ENCODE results near the gene SLC29A3.

Gene SLC29A3

GRCh38 chr10:71325267-71325666 is 6.2 kb downstream of the SLC29A3 start:
- DNase-seq, result no peak

DNA sequence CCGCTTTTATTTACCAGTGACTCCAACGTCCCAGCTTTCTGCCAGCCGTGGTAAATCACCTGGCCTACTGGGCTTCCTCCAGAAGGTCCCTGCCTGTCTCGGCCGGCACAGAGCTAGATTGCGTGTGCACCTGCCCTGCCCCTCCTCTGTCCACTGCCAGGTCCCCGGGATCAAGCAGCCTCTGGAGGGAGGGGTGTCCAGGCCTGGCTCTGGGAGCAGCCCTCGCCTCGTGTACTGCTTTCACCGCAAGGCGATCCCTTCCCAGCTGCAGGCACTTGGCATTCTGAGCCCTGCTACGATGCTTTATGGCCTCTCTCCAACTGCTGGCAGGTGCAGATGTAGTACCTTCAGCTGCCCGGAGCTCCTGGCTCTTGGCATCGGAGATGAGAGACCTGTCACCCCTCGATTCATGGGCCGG is 7.4 kb downstream of the SLC29A3 start:
- DNase-seq, result no peak

GRCh38 chr10:71330789-71331404 is 11.8 kb downstream of the SLC29A3 start:
- no peak for DNase-seq

DNA sequence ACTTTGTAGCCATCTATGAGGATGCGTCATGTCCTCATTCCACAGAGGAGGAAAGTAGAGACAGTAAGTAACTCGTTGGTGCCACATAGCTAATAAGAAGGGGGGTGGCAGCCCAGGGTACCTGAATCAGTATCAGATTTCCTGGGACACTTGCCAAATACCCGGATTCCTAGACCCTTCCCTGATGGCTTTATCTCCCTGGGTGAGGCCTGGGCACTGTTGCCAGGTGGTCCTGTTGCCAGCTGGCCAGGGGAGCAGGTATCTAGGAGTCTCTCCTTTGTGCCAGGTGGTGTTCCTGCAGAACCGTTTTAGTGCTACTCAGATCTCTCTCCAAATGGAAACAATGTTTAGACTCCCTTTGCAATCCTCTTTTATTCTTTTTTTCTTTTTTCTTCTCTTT is 12.7 kb downstream of the SLC29A3 start:
- no peak for DNase-seq

DNA sequence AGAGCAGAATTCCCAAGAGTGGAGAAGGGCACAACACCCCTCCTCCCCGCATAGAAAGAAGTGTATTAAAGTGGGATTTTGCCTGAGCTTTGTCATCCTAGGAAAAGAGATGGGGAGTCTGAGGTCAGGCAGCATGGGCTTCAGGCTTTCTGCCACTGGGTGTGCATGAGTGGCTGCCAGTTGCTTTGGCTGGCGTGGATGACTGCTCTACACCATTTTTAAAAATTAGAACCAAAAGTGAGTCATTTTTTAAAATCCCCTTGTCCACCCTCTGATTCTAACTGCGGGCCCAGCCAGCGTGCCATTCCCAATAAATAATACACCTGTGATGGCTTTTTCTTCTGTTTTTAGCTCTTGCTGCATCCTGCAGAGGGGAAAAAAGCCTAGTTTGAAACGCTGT is 13.4 kb downstream of the SLC29A3 start:
- no peak for DNase-seq

DNA sequence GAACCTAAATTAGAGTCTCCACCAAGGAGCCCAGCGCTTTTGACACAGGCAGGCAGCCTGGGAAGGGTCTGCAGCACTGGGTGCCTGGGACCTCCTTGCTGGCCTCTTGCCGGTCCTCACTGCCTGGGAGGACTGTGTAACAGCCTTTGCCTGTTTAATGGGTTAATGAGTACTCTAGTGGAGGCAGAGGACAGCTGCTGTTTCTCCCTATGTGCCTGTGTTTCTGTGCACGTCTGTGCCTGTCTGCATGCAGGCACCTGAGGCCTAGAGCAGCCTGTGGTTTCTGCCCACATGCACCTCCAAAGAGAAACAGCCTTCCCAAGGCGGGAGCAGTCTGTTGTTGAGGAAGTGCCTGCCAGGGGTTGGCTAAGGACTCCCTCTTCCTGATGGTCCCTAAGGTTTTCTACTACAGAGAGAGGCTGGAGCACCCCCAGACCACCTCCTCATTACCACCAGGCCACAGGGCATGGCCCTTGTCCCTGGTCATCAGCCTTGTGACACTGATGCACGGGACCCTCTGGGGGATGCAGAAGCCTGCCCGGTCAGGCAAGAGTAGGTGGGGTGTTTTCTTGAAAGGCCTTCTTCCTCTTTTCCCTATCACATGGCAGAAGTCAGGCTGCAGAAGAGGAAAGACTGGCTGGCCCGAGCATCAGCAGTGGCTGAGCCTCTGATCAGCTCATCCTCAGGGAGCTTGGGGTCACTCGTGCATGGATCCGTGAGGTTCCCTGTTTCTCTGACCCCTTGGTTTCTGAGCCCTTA is 14.2 kb downstream of the SLC29A3 start:
- DNase-seq, result no peak

- no peak for DNase-seq
Measured at GRCh38 chr10:71334221-71334791, 15.2 kb downstream of the SLC29A3 start.

DNA sequence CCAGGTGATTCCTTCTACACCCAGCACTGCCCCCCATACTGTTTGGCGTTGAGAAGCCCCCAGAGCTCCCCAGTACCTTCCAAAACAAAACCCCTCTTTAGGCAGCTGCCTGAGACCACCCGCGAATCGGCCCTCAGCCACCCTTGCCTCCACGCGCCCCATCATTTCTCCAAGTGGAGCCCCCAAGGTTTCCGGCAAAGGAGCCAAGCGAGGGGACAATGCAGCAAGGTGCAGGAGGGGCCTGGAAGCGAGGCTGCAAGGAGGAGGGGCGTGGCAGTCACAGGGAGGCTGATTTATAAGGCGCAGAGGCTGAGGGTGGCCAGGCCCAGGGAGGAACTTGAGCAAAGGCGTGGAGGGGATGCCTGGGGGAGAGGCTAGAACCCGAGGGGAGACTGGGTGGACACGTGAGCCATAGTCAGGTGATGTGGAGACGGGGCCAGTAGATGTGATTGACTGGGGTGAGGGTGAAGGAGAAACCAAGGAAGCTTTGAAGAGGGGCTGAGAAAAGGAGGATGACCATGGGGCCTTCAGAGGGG is 16.2 kb downstream of the SLC29A3 start:
- no peak for DNase-seq

GRCh38 chr10:71336632-71337031 is 17.6 kb downstream of the SLC29A3 start:
- DNase-seq, result no peak

DNA sequence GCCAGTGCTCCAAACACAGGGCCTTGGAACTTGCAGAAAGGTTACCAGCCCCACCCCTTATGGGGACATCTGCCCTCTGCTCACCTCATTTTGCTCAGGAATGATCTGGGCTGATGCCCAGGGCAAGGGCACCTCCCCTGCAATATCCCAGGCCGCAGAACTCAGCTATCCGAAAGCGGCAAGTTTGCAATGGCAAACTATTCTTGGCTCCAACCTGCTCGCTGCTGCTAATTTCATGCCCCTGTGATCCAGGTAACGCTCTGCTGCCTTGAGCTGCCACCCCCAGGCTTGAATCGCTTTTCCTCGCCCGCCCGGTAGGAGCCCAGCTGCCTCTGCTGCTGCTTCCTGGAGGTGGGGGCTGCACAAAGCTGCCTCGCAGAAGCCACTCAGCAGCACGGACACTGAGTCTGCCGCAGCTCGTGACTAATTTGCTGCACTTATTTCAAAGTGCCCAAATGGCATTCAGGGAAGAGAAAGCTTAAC is 18.2 kb downstream of the SLC29A3 start:
- no peak for DNase-seq

- no peak for DNase-seq
Measured at GRCh38 chr10:71338728-71339495, 19.9 kb downstream of the SLC29A3 start.

DNA sequence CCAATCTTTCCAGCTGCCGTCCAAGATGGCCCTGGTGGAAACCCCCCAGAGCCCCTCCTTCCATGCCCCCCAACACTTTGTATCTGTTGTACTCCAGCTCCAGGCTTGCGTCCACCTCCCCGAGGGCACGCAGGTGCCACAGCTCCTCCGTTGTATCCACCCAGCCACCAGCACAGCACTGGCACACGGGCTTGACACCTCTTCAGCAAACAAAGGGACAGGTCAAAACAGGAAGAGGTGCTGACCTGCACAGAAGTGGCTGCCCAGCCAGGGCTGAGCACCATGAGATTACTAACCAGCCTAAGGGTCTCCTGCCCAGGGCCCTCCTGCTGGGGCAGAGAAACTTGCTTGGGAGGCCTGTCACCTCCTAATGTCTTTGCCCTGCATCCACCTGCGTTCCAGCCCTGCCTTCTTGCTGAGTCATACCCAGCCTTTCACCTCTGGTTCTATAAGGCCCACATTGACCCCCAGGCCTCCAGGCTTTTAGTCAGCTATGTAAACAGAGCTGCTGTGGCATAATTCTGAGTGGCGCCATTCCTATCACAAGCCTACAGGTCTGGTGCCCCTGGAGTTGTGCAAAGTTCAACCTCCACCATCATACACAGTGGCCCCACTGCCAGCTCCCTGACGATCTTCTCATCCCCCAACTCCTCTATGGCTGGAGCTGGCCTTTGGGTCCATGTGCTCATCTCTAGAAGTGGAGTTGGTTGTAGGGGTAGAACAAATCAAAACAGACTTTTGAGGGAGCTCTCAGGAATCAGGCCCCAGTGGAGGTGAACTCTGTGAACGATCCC is 20.9 kb downstream of the SLC29A3 start:
- no peak for DNase-seq

GRCh38 chr10:71342573-71343391 is 23.7 kb downstream of the SLC29A3 start:
- DNase-seq, result no peak

- no peak for DNase-seq
Measured at GRCh38 chr10:71343392-71343773, 24.3 kb downstream of the SLC29A3 start.

- no peak for DNase-seq
Measured at GRCh38 chr10:71344154-71344925, 25.3 kb downstream of the SLC29A3 start.

DNA sequence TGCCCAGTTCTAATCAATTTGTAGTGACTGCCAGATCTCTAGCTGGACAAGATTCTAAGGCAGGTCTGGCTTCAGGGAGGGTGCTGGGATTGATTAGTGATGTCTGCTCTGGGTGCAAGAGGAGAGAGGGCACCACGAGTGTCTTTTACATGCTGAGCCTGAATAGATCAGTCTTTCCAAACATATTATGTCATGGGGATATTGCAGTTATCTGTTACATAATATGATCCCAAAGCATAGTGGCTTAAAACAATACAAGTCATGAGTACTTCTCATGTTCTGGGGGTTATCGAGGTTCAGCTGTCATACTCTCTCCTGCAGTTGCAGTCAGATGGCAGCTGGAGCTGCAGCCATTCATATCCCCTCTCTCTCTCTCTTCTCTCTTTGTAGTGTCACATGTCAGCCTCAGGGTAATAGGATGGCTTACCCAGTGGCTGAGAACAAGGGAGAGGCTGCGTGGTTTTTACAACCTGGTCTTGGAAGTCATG is 26.0 kb downstream of the SLC29A3 start:
- DNase-seq, result no peak

DNA sequence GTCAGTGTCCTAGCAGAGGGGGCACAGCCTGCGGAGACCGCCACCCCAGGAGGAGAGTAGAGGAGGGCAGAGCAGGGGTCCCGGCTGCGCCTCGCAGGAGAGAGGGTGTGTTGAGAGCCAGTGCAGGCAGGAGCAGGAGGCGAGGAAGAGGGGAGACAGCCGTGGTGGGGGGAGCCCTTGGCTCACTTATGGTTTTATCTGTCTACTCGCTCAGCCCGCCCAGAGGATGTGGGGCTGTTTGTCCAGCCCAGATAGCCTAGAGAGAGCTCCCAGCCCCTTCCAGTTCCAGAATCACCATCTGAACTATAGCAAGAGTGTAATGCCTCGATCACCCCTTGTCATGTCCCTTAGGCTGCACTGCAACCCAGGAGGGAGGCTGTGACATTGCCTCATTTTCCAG is 26.6 kb downstream of the SLC29A3 start:
- no peak for DNase-seq

DNA sequence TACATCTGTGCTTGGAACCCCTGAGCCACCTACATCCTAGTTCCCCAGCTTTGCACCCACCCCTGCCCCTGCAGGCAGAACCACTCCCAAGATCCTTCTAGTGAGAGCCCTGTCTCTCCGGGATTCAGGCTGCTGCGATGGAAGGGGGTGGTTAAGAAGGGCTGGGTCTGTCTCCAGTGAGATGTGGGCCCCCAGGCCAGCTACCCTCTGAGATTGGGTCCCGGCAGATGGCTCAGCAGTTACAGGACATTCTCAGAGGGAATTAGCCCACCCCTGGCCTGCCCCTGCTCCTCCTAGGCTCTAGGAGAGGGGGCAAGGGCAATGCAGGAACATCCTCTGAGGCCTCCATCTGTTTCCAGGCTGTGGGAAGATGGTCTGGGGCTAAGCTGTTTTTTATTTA is 27.7 kb downstream of the SLC29A3 start:
- no peak for DNase-seq

DNA sequence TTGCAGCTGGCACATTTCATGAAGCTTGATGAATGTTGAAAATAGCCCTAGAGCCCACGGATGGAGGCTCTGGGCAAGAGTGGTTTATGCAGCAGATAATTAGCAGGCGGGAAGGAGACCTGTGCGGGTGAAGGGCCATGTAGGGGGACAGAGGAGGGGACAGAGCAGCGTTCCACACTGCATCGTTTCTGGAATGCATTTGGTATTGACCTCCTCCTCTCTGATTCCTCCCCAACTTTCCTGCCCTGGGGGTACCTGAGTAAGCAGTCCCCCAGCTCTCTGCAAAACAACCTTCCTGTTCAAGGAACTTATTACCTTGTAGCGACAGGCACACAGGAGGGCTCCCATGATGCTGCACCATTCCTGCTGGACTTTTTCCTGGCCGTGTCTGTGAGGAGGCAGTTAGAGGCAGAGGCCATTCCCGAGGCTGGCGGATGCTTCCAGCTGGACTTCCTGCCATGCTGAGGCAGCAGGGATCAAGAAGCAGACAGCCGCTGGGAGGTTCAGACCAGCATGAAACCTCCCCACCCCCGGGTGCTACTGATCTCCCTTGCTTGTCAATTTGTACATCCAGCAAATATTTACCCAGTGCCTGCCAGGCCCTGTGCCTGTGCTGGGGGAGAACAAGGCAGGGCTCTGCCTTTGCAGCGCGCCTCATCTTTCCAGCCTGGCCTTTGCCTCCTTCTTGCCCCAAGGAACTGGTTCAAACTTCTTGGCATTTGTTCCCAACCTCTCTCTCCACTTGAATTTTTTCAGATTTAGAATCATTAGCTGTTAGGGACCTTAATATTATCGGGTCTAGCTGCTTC is 28.7 kb downstream of the SLC29A3 start:
- no peak for DNase-seq

GRCh38 chr10:71348850-71349249 is 29.8 kb downstream of the SLC29A3 start:
- no peak for DNase-seq
